H1 (cell line): ENCODE data around the gene RIPOR3. TPM values are rescaled to one million over a fixed set of nuclear protein-coding genes. Genes with fewer than 3 reads are reported as not detected.

Source experiments
- CTCF ChIA-PET: fragments of 300-600 bp; sonication (Branson Sonifier 250); formaldehyde crosslinking; loops from one replicate; lab custom pipeline; 2021; ENCODE audit not compliant: partially characterized antibody; lab: Charles Lee
- POLR2A ChIA-PET: fragments of 300-600 bp; sonication (Branson Sonifier 250); formaldehyde crosslinking; loops from one replicate; lab custom pipeline; 2021; ENCODE audit warnings: inconsistent platforms; ENCODE audit not compliant: partially characterized antibody; lab: Charles Lee
- DNase-seq, 2 experiments: peaks; one replicate each; pipeline versions ENCODE4 v3.0.0 to v3.0.0-alpha.2; 2010 to 2022; ENCODE audit warnings: low spot score in 2 of 2, low read depth in 1 of 2, mixed read lengths in 1 of 2
- FAIRE-seq: peaks from 2 replicates; lab custom pipeline; 2011; peaks lifted over from hg19 to GRCh38; lab: Jason Lieb, UNC
- H2AFZ ChIP-seq: 2 replicates; pipeline ENCODE4 v1.8.1; 2012; ENCODE audit warnings: low read length, inconsistent platforms
- H2AK5ac ChIP-seq: 2 replicates; pipeline ENCODE4 v1.6.1; 2013; ENCODE audit warnings: low read depth, low read length
- H2BK120ac ChIP-seq: replicated peaks from 2 replicates; pipeline ENCODE3; 2013; ENCODE audit warnings: low read depth, low read length, inconsistent platforms
- H2BK12ac ChIP-seq: 2 replicates; pipeline ENCODE4 v1.6.1; 2013; ENCODE audit warnings: low read depth, low read length
- H2BK15ac ChIP-seq: 2 replicates; pipeline ENCODE4 v1.6.1; 2013; ENCODE audit warnings: low read length
- H2BK20ac ChIP-seq: 2 replicates; pipeline ENCODE4 v1.6.1; 2013; ENCODE audit warnings: low read length
- H2BK5ac ChIP-seq: 2 replicates; pipeline ENCODE4 v1.6.1; 2013; ENCODE audit warnings: low read depth, low read length
- H3K14ac ChIP-seq: 2 replicates; pipeline ENCODE4 v1.6.1; 2013; ENCODE audit warnings: inconsistent platforms; ENCODE audit not compliant: insufficient read length
- H3K18ac ChIP-seq: 2 replicates; pipeline ENCODE4 v1.6.1; 2013; ENCODE audit warnings: low read length; ENCODE audit errors: extremely low read depth
- H3K23ac ChIP-seq: 2 replicates; pipeline ENCODE4 v1.6.1; 2013; ENCODE audit warnings: inconsistent platforms; ENCODE audit not compliant: insufficient read length
- H3K23me2 ChIP-seq: 2 replicates; pipeline ENCODE4 v1.6.1; 2013; ENCODE audit warnings: low read depth, low read length
- H3K27ac ChIP-seq: 2 replicates; pipeline ENCODE4 v1.6.1; 2011; ENCODE audit warnings: low read depth, low read length, inconsistent platforms
- H3K27me3 ChIP-seq, 4 experiments: replicated peaks in 1 of 4; 1 replicate in 1 of 4; 2 replicates in 3 of 4; pipeline versions ENCODE4 v1.6.1 to v1.8.1; 2011 to 2013; ENCODE audit warnings: low read length in 3 of 4, mild to moderate bottlenecking in 3 of 4, inconsistent platforms in 2 of 4, mixed read lengths in 2 of 4, moderate library complexity in 1 of 4; ENCODE audit not compliant: control insufficient read depth in 3 of 4, insufficient read depth in 3 of 4; ENCODE audit errors: extremely low read depth in 1 of 4
- H3K36me3 ChIP-seq, 4 experiments: 2 replicates each; pipeline versions ENCODE4 v1.6.1 to v1.8.1; 2011 to 2013; ENCODE audit warnings: mild to moderate bottlenecking in 4 of 4, low read length in 3 of 4, moderate library complexity in 2 of 4, control low read depth in 1 of 4, inconsistent platforms in 1 of 4; ENCODE audit not compliant: insufficient read depth in 4 of 4, control insufficient read depth in 2 of 4
- H3K4ac ChIP-seq: replicated peaks from 2 replicates; pipeline ENCODE3; 2013; ENCODE audit warnings: low read length, low read depth, mixed read lengths, inconsistent platforms; ENCODE audit not compliant: insufficient read length
- H3K4me1 ChIP-seq, 4 experiments: replicated peaks in 1 of 4; 1 replicate in 1 of 4; 2 replicates in 3 of 4; pipeline versions ENCODE4 v1.6.1 to v1.8.1; 2011 to 2013; ENCODE audit warnings: low read length in 3 of 4, inconsistent platforms in 2 of 4, mixed read lengths in 1 of 4; ENCODE audit not compliant: insufficient read depth in 4 of 4, control insufficient read depth in 3 of 4
- H3K4me2 ChIP-seq, 2 experiments: 2 replicates each; pipeline versions ENCODE4 v1.6.1 to v1.8.1; 2011 to 2013; ENCODE audit warnings: low read depth in 2 of 2, low read length in 2 of 2, control low read depth in 1 of 2, inconsistent platforms in 1 of 2, mild to moderate bottlenecking in 1 of 2; ENCODE audit not compliant: insufficient read depth in 1 of 2
- H3K4me3 ChIP-seq, 4 experiments: fragments of 200-600, 300-600 bp in 1 of 4; sonication (generic), shearing (Covaris generic), sonication (Bioruptor Twin) in 1 of 4; 2 replicates each; pipeline versions ENCODE4 v1.5.1 to v1.8.1; 2011 to 2016; ENCODE audit warnings: low read length in 4 of 4, low read depth in 3 of 4, control low read depth in 2 of 4, inconsistent platforms in 2 of 4, mild to moderate bottlenecking in 2 of 4, mixed read lengths in 1 of 4, moderate library complexity in 1 of 4; ENCODE audit not compliant: insufficient read depth in 2 of 4; ENCODE audit errors: extremely low read depth in 1 of 4
- H3K56ac ChIP-seq: replicated peaks from 2 replicates; pipeline ENCODE3; 2013; ENCODE audit warnings: low read depth, mild to moderate bottlenecking, mixed read lengths, low read length, inconsistent platforms; ENCODE audit not compliant: insufficient read length
- H3K79me1 ChIP-seq: 2 replicates; pipeline ENCODE4 v1.6.1; 2013; ENCODE audit warnings: low read depth, low read length, control low read depth
- H3K79me2 ChIP-seq, 2 experiments: 2 replicates each; pipeline versions ENCODE4 v1.6.1 to v1.8.1; 2012 to 2013; ENCODE audit warnings: low read length in 2 of 2, mild to moderate bottlenecking in 2 of 2, inconsistent platforms in 1 of 2; ENCODE audit not compliant: insufficient read depth in 2 of 2, control insufficient read depth in 1 of 2
- H3K9ac ChIP-seq, 4 experiments: replicated peaks in 1 of 4; 1 replicate in 1 of 4; 2 replicates in 3 of 4; pipeline versions ENCODE4 v1.6.1 to v1.8.1; 2011 to 2013; ENCODE audit warnings: low read depth in 3 of 4, low read length in 3 of 4, control low read depth in 2 of 4, mild to moderate bottlenecking in 2 of 4, moderate library complexity in 2 of 4, inconsistent platforms in 1 of 4; ENCODE audit errors: extremely low read depth in 1 of 4
- H3K9me3 ChIP-seq, 2 experiments: 2 replicates each; pipeline versions ENCODE4 v1.6.1 to v1.8.1; 2012 to 2013; ENCODE audit warnings: mild to moderate bottlenecking in 2 of 2, moderate library complexity in 2 of 2, control low read depth in 1 of 2, inconsistent platforms in 1 of 2, low read depth in 1 of 2, low read length in 1 of 2, mixed read lengths in 1 of 2; ENCODE audit not compliant: insufficient read depth in 2 of 2
- H4K20me1 ChIP-seq, 2 experiments: replicated peaks in 1 of 2; 2 replicates each; pipeline versions ENCODE3 to v1.8.1; 2011 to 2013; ENCODE audit warnings: inconsistent platforms in 2 of 2, low read length in 2 of 2, mild to moderate bottlenecking in 1 of 2; ENCODE audit not compliant: insufficient read depth in 2 of 2, control insufficient read depth in 1 of 2
- H4K5ac ChIP-seq: 2 replicates; pipeline ENCODE4 v1.6.1; 2013; ENCODE audit warnings: low read length, low read depth, mixed read lengths, inconsistent platforms; ENCODE audit not compliant: insufficient read length
- H4K8ac ChIP-seq: 2 replicates; pipeline ENCODE4 v1.8.0; 2013; ENCODE audit warnings: mild to moderate bottlenecking, moderate library complexity, low read length, inconsistent platforms; ENCODE audit not compliant: insufficient read depth; ENCODE audit errors: extremely low read depth
- H4K91ac ChIP-seq: replicated peaks from 2 replicates; pipeline ENCODE3; 2013; ENCODE audit warnings: low read length, mixed read lengths, inconsistent platforms; ENCODE audit not compliant: insufficient read length
- GTF2F1 ChIP-seq: IDR thresholded peaks from 2 replicates; pipeline ENCODE4 v1.6.1; 2012; ENCODE audit warnings: low read depth, low read length, improper control_type of control experiment, borderline replicate concordance
- KDM4A ChIP-seq: IDR thresholded peaks from one replicate; pipeline ENCODE4 v1.7.1; 2012; ENCODE audit warnings: low read depth, mild to moderate bottlenecking, moderate library complexity, low read length, inconsistent platforms; ENCODE audit not compliant: severe bottlenecking
- POU5F1 ChIP-seq: IDR thresholded peaks from 2 replicates; pipeline ENCODE4 v1.6.1; 2011; ENCODE audit warnings: low read depth, mild to moderate bottlenecking, low read length, moderate library complexity
- WGBS, 2 experiments: shearing (Covaris generic) in 1 of 2; methylation state at CpG; one replicate each; pipeline versions ENCODE4 v1.1.6 to v1.1.7; 2013 to 2015; ENCODE audit warnings: low lambda C conversion rate in 2 of 2, mixed read lengths in 2 of 2, inconsistent platforms in 1 of 2, low coverage in 1 of 2, missing lambda C conversion rate in 1 of 2; ENCODE audit not compliant: insufficient replicate concordance in 2 of 2, insufficient coverage in 1 of 2, insufficient read length in 1 of 2; ENCODE audit errors: extremely low coverage in 1 of 2, missing lambda C conversion rate in 1 of 2; 5-methylcytosine and 5-hydroxymethylcytosine counted together
- polyA plus RNA-seq, 7 experiments: library from polyadenylated mRNA; depleted of rRNA in 3 of 7; stranded (reverse) in 5 of 7; unstranded in 2 of 7; fragments of >200 nt in 5 of 7; fragments of 200-250 nt in 2 of 7; gene quantifications; 1 replicate in 5 of 7; 2 replicates in 1 of 7; 4 replicates in 1 of 7; pipeline versions ENCODE4 v1.2.1 to v1.2.3, GENCODE V29; 2011 to 2013; ENCODE audit warnings: missing spikeins in 2 of 7, mixed read lengths in 2 of 7
- total RNA-seq: library from RNA; stranded (reverse); fragmentation: NEBNext Ultra II Directional; extraction: Animal tissue kit (Norgen Biotek cat#: 25700); gene quantifications from 2 replicates; pipeline ENCODE4 v1.2.1, GENCODE V29; 2021

The RIPOR3 gene
- total and polyA plus RNA-seq, 2 of the 8 experiments (the other 6 are each of a cell fraction or from before 2014, with no cell fraction given), result 3.6 to 4.5 TPM

DNA sequence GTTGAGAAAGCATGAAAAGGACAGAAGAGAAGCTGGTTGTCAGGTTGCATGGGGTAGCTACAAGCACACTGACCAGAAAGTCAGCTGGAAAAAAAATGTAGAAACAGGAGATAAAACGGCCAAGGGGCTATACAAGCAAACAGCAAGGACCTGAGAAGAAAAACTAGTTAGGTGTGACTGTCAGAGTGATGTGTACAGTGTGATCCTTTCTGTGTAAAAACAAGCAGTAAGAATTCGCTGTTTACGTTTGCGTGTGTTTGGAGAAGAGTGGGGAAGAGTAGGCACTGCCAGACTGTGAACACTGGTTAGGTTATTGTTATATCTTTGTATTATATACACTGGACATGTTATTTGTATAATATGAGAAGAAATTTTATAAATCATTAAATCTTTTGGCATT is 153.1 kb downstream of the RIPOR3 start:
- Histone ChIP-seq H3K36me3 (no peaks in the 10 kb centered on the region), H2AK5ac (no peak overlapping the region), H3K4me3 (no peak overlapping the region), H3K27ac (no peak overlapping the region), H3K14ac (no peak overlapping the region), H3K4ac (no peak overlapping the region), H4K8ac (no peak overlapping the region), H3K9ac (no peak overlapping the region), H2BK12ac (no peak overlapping the region), H4K5ac (no peak overlapping the region), H2BK15ac (no peak overlapping the region), H2BK20ac (no peak overlapping the region), H3K4me2 (no peak overlapping the region), H2BK5ac (no peak overlapping the region), H2AFZ (no peak overlapping the region), H3K18ac (no peak overlapping the region), H3K79me2 (peaks cover 0 to 44% of the 10 kb centered on the region in 2 experiments; a peak in 2 of 4 replicates), H3K56ac (no peak overlapping the region), H3K9me3 (no peaks in the 10 kb centered on the region), H2BK120ac (no peak overlapping the region), H3K23ac (no peak overlapping the region), H3K4me1 (peaks cover 0 to 3% (median 0%) of the 10 kb centered on the region in 4 experiments; a peak in 2 of 7 replicates), H3K27me3 (no peaks in the 10 kb centered on the region), H3K79me1 (peaks cover 6% of the 10 kb centered on the region), H4K20me1 (peaks cover 7% of the 10 kb centered on the region in 2 experiments), H4K91ac (no peak overlapping the region), H3K23me2 (no peaks in the 10 kb centered on the region)
- no peak for TF ChIP-seq POU5F1
- no peak for TF ChIP-seq GTF2F1
- no peak for TF ChIP-seq KDM4A
- ChIA-PET POLR2A (no interaction called here), CTCF (interaction anchor here (0.7 to 2.3 kb wide), 6 partner anchors 11 to 58 kb away, joined by 3 to 7 read pairs (median 5); no protein-coding TSS in a partner anchor)
- 95% methylated on average over 4 of the region's 4 CpGs; no CpG with 5 or more reads in 1 of the 2 experiments for WGBS, 2 experiments
- DNase-seq (no peak), FAIRE-seq (no peak)
